ENCODE results near the gene NEURL3. TPM values are rescaled to one million over a fixed set of nuclear protein-coding genes. Genes with fewer than 3 reads are reported as not detected.
"Not testable (repeated sequence)": the region's sequence is repeated elsewhere in the genome, so short reads cannot be mapped to it uniquely, and the experiment has no call there.

NEURL3 gene, protein sequence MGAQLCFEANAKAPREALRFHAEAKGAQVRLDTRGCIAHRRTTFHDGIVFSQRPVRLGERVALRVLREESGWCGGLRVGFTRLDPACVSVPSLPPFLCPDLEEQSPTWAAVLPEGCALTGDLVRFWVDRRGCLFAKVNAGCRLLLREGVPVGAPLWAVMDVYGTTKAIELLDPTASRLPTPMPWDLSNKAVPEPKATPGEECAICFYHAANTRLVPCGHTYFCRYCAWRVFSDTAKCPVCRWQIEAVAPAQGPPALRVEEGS
- not detected for total RNA-seq (2013)
- polyA plus RNA-seq (not detected), polyA minus RNA-seq (0.14 TPM in 1 of 2 replicates, not detected in the other), total RNA-seq (0.18 to 12.7 (median 1.7) reads per million in 11 experiments)

DNA sequence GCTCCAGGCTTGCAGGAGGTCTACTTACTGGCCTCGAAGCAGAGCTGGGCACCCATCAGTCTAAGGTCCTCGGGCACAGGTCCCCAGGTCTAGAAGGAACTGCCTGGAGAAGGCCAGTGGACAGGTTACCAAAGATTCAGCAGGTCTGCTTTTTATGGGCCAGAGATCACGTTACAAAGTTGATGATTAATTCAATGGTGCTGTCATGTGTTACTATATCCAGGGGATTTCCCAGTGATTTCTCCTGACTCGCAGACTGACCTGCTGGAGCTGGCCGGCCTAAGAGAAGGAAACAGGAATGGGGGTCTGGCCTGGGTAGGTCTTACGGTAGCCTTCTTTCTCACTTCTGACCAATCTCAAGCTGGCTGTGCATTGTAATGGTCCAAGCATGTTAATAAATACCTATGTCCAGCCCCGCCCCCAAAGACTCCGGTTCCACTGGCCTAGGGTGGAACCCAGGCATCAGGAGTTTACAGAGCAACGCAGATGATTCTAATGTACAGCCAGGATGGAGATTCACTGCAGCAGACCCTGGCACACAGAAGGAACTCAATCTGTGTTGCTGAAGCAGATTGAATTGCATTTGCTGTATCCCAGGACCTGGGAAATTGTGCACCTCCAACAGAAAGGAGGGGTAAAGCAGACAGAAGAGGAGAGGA is at the start of gene NEURL3:
TSS of gene NEURL3 (minus strand) at position 127 of the 659 bp plus-strand sequence. CDS start at position 56, 71 bp downstream.
- Mint-ChIP-seq H3K27ac (peak within 1 kb of the TSS in 1 of 7 donors; percentile 41), H3K27me3 (ENCODE audit: low read depth in 3 of 3) (peaks cover 9 to 18% (median 13%) of the 10 kb centered on the region in 3 donors), H3K4me3 (no peak within 1 kb of the TSS), H3K36me3 (no peaks in the 10 kb centered on the region), H3K9me3 (peaks cover 0 to 6% (median 0%) of the 10 kb centered on the region in 7 donors), H3K4me1 (peaks cover 17% of the 10 kb centered on the region)
- no peak within 1 kb of the TSS for H3K4me3 ChIP-seq (replicated peaks in 1 of 3; ENCODE audit: low read depth in 2 of 3, low read length in 3 of 3)
- H3K36me3 ChIP-seq (replicated peaks in 1 of 2; ENCODE audit: control insufficient read depth in 1 of 2, insufficient read depth in 2 of 2, low read length in 2 of 2): no peaks in the 10 kb centered on the region
- TF ChIP-seq, protein P1, sequence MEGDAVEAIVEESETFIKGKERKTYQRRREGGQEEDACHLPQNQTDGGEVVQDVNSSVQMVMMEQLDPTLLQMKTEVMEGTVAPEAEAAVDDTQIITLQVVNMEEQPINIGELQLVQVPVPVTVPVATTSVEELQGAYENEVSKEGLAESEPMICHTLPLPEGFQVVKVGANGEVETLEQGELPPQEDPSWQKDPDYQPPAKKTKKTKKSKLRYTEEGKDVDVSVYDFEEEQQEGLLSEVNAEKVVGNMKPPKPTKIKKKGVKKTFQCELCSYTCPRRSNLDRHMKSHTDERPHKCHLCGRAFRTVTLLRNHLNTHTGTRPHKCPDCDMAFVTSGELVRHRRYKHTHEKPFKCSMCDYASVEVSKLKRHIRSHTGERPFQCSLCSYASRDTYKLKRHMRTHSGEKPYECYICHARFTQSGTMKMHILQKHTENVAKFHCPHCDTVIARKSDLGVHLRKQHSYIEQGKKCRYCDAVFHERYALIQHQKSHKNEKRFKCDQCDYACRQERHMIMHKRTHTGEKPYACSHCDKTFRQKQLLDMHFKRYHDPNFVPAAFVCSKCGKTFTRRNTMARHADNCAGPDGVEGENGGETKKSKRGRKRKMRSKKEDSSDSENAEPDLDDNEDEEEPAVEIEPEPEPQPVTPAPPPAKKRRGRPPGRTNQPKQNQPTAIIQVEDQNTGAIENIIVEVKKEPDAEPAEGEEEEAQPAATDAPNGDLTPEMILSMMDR (IDR thresholded peaks at IDR 0.05): no peak
- no peak within 1 kb of the TSS for H3K27ac ChIP-seq (ENCODE audit: low read depth in 1 of 2, low read length in 2 of 2)
- H3K79me2 ChIP-seq (ENCODE audit: insufficient read depth, low read length): no peaks in the 10 kb centered on the region
- intact Hi-C loops (cut with micrococcal nuclease): loop anchor here in 1 of 2 donors (5.0 kb wide), 1 partner anchor 33 kb away; no protein-coding TSS in a partner anchor
- H4K20me1 ChIP-seq (ENCODE audit: insufficient read depth, low read length): no peaks in the 10 kb centered on the region
- H3K4me1 ChIP-seq (ENCODE audit: control insufficient read depth in 1 of 2, insufficient read depth in 2 of 2, low read length in 2 of 2): peaks cover 10 to 28% of the 10 kb centered on the region in 2 donors
- H3K4me2 ChIP-seq (replicated peaks; ENCODE audit: extremely low read depth, low read length, poor library complexity, severe bottlenecking): no peak within 1 kb of the TSS
- no peak within 1 kb of the TSS for H3K9ac ChIP-seq (ENCODE audit: insufficient read depth, low read length, poor library complexity, severe bottlenecking)
- peak within 1 kb of the TSS; percentile 26 for H2AFZ ChIP-seq (ENCODE audit: insufficient read depth, low read depth, low read length, poor library complexity, severe bottlenecking)
- no peaks in the 10 kb centered on the region for H3K9me3 ChIP-seq (replicated peaks in 1 of 2; ENCODE audit: control insufficient read depth in 1 of 2, insufficient read depth in 1 of 2, low read length in 2 of 2)
- peak in 1 of 3 donors; percentile 62 for DNase-seq
- 94% methylated on average over 6 of the region's 9 CpGs for WGBS (ENCODE audit: insufficient coverage)
- no peaks in the 10 kb centered on the region for H3K27me3 ChIP-seq (ENCODE audit: control insufficient read depth in 2 of 2, insufficient read depth in 2 of 2, low read length in 2 of 2)

DNA sequence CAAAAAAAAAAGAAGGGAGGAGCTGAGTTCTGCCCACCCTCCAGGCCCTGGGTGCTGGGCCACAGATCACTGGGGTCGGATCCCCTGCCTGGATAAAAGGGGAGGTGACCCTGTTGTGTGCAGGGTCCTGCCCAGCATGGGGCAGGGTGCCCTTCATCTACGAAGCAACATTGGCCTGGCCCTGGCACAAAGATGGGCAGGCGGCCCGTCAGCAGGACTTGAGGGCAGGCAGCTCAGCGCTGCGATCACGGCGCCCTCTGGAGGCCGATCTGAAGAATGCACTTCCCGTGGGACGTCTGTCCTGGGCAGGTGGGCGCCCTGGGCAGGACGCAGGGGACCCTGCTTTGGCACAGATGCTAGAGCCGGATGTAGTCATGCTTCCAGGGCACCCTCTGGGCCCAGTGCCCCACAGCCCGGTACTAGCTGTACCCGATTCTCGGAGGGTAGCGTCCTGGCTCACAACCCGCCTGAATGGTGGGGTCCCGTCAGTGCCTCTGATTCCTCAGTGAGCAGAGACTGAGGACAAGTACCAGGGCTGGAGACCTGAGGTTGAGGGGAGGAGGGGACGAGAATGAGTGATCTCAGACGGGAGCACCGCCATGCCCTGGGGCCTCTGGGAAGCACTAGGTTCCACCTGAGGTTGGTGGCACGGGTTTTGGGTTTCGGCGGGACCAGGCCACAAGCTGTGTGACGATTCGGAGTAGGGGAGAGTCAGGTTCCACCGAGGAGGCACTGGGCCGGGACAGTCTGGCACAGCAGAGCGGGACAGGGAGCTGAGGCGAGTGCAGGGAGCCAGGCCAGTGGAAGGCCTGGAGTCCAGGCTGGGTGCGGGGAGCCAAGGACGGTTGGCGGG is 49.4 kb upstream of the NEURL3 start:
- H3K9ac ChIP-seq (ENCODE audit: insufficient read depth, low read length, poor library complexity, severe bottlenecking): no peak overlapping the region
- H3K4me1 ChIP-seq (ENCODE audit: control insufficient read depth in 1 of 2, insufficient read depth in 2 of 2, low read length in 2 of 2): peaks cover 3 to 9% of the 10 kb centered on the region in 2 donors
- H3K4me1 Mint-ChIP-seq: peaks cover 15% of the 10 kb centered on the region
- H3K4me2 ChIP-seq (replicated peaks; ENCODE audit: extremely low read depth, low read length, poor library complexity, severe bottlenecking): peak overlapping the region; percentile 8
- H3K27me3 Mint-ChIP-seq (ENCODE audit: low read depth in 3 of 3): peaks cover 2 to 13% (median 3%) of the 10 kb centered on the region in 3 donors
- no peaks in the 10 kb centered on the region for H3K27me3 ChIP-seq (ENCODE audit: control insufficient read depth in 2 of 2, insufficient read depth in 2 of 2, low read length in 2 of 2)
- H3K79me2 ChIP-seq (ENCODE audit: insufficient read depth, low read length): no peaks in the 10 kb centered on the region
- H3K27ac ChIP-seq (ENCODE audit: low read depth in 1 of 2, low read length in 2 of 2): no peak overlapping the region
- peaks cover 0 to 7% (median 0%) of the 10 kb centered on the region in 7 donors for H3K9me3 Mint-ChIP-seq
- peak; percentile 67 to 78 (median 70) for DNase-seq
- peak overlapping the region in 1 of 2 donors; percentile 4 for H3K4me3 Mint-ChIP-seq
- WGBS (ENCODE audit: insufficient coverage): 33% methylated on average over 33 of the region's 35 CpGs
- H4K20me1 ChIP-seq (ENCODE audit: insufficient read depth, low read length): peaks cover 34% of the 10 kb centered on the region
- intact Hi-C loops (cut with micrococcal nuclease): no loop called here
- TF ChIP-seq, protein P1 (IDR thresholded peaks at IDR 0.05): peak; percentile 99
- no peak overlapping the region for H2AFZ ChIP-seq (ENCODE audit: insufficient read depth, low read depth, low read length, poor library complexity, severe bottlenecking)
- no peak overlapping the region for H3K4me3 ChIP-seq (replicated peaks in 1 of 3; ENCODE audit: low read depth in 2 of 3, low read length in 3 of 3)
- H3K27ac Mint-ChIP-seq: peak overlapping the region in 5 of 7 donors; percentile 18 to 65 (median 23)
- no peaks in the 10 kb centered on the region for H3K9me3 ChIP-seq (replicated peaks in 1 of 2; ENCODE audit: control insufficient read depth in 1 of 2, insufficient read depth in 1 of 2, low read length in 2 of 2)
- peaks cover 20 to 33% of the 10 kb centered on the region in 2 donors for H3K36me3 Mint-ChIP-seq
- peaks cover 30 to 37% of the 10 kb centered on the region in 2 donors for H3K36me3 ChIP-seq (replicated peaks in 1 of 2; ENCODE audit: control insufficient read depth in 1 of 2, insufficient read depth in 2 of 2, low read length in 2 of 2)

DNA sequence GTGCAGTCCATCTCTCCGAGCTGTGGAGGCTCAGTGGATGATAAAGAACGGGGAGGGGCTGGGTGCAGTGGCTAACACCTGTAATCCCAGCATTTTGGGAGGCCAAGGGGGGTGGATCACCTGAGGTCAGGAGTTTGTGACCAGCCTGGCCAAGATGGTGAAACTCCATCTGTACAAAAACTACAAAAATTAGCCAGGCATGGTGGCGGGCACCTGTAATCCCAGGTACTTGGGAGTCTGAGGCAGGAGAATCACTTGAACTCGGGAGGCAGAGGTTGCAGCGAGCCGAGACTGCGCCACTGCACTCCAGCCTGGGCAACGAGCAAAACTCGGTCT is 48.8 kb upstream of the NEURL3 start:
- intact Hi-C loops (cut with micrococcal nuclease); H3K27me3 ChIP-seq (ENCODE audit: control insufficient read depth in 2 of 2, insufficient read depth in 2 of 2, low read length in 2 of 2); DNase-seq; H3K9me3 ChIP-seq (replicated peaks in 1 of 2; ENCODE audit: control insufficient read depth in 1 of 2, insufficient read depth in 1 of 2, low read length in 2 of 2); H3K4me1 ChIP-seq (ENCODE audit: control insufficient read depth in 1 of 2, insufficient read depth in 2 of 2, low read length in 2 of 2); H3K4me3 ChIP-seq (replicated peaks in 1 of 3; ENCODE audit: low read depth in 2 of 3, low read length in 3 of 3); H3K9ac ChIP-seq (ENCODE audit: insufficient read depth, low read length, poor library complexity, severe bottlenecking); H3K79me2 ChIP-seq (ENCODE audit: insufficient read depth, low read length); H3K9me3 Mint-ChIP-seq; H3K4me3 Mint-ChIP-seq; H3K27ac ChIP-seq (ENCODE audit: low read depth in 1 of 2, low read length in 2 of 2); H2AFZ ChIP-seq (ENCODE audit: insufficient read depth, low read depth, low read length, poor library complexity, severe bottlenecking): not testable (repeated sequence)
- WGBS (ENCODE audit: insufficient coverage): 21% methylated on average over 7 of the region's 9 CpGs
- peaks cover 15% of the 10 kb centered on the region for H3K4me1 Mint-ChIP-seq
- H3K27me3 Mint-ChIP-seq (ENCODE audit: low read depth in 3 of 3): peaks cover 2 to 13% (median 3%) of the 10 kb centered on the region in 3 donors
- H3K4me2 ChIP-seq (replicated peaks; ENCODE audit: extremely low read depth, low read length, poor library complexity, severe bottlenecking): peak overlapping the region; percentile 8
- H3K27ac Mint-ChIP-seq: peak overlapping the region in 3 of 7 donors; percentile 18 to 46 (median 22)
- peaks cover 20 to 36% of the 10 kb centered on the region in 2 donors for H3K36me3 Mint-ChIP-seq
- peaks cover 36 to 43% of the 10 kb centered on the region in 2 donors for H3K36me3 ChIP-seq (replicated peaks in 1 of 2; ENCODE audit: control insufficient read depth in 1 of 2, insufficient read depth in 2 of 2, low read length in 2 of 2)
- peaks cover 40% of the 10 kb centered on the region for H4K20me1 ChIP-seq (ENCODE audit: insufficient read depth, low read length)

All from CD14-positive monocyte (primary cell).